Measurements from ENCODE around the gene CREG2. TPM values are rescaled to one million over a fixed set of nuclear protein-coding genes. Genes with fewer than 3 reads are reported as not detected.

The CREG2 gene
- total and polyA plus RNA-seq, 4 experiments from 2014 or later, result 0.32 TPM; not detected in 3

DNA sequence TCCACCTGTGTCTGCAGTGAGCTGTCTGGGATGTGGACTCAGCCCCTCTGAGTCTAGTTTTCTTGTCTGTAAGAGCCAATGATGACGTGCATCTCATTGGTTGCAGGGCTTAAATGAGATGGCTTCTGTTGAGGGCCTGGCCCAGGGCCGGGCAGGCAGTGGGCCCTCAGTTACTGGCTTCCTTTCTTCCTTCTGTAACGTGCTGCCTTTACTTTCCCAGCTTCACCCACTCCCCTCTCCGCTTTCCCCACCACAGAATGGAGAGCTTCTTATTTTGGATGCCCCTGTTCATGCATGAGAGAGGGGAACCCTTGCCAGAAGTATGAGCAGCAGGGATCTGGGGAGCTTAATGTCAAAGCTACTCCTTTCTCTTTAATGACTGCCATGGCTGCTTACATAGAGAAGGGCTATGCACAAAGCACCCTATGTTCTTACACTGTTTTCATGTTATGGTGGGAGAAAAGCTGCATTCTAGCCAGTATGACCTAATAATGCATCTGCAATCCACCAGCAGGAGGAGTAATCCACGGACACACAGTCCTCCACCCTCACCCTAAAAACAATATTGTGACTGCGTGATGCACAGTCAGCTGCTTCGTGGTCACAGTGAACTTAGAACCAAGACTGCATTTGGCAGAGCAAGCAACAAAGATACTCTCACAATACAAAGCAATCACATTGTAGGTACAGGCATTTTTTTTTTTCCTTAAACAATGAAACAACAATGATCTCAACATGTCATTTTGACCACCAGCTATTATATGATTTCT is 37.2 kb downstream of the CREG2 start:
- peak overlapping the region in 2 of 8 donors; percentile 3 to 29 for H3K4me3 Mint-ChIP-seq
- peaks cover 12% of the 10 kb centered on the region for H3K4me1 ChIP-seq (ENCODE audit: insufficient read depth, low read length)
- H3K9me3 Mint-ChIP-seq, result no peaks in the 10 kb centered on the region
- H3K27ac Mint-ChIP-seq, result peak overlapping the region in 3 of 7 donors; percentile 10 to 23 (median 15)
- DNase-seq, result peak in 2 of 5 donors; percentile 20 to 38
- H3K27me3 Mint-ChIP-seq, result no peaks in the 10 kb centered on the region
- H3K36me3 Mint-ChIP-seq, result no peaks in the 10 kb centered on the region
- intact Hi-C loops (cut with micrococcal nuclease), result no loop called here
- H3K36me3 ChIP-seq (ENCODE audit: insufficient read depth, low read length), result no peaks in the 10 kb centered on the region
- H3K27me3 ChIP-seq (ENCODE audit: insufficient read depth, low read length), result no peaks in the 10 kb centered on the region
- H3K4me3 ChIP-seq (ENCODE audit: low read length in 2 of 2), result no peak overlapping the region
- no peak overlapping the region for H3K27ac ChIP-seq (ENCODE audit: low read depth, low read length)
- POLR2A ChIA-PET (ENCODE audit: partially characterized antibody), result interaction anchor here (0.6 to 4.0 kb wide), 11 partner anchors 8 to 45 kb away, joined by 3 to 41 read pairs (median 5); partner anchors contain the start of genes CREG2 and RNF149
- CTCF ChIA-PET (ENCODE audit: partially characterized antibody), result interaction anchor here (0.6 to 4.9 kb wide), 22 partner anchors 8 to 517 kb away, joined by 3 to 112 read pairs (median 4); partner anchors contain the start of genes CNOT11, CREG2 and RNF149
- H3K4me1 Mint-ChIP-seq, result peaks cover 7 to 9% (median 8%) of the 10 kb centered on the region in 4 donors
- no peaks in the 10 kb centered on the region for H3K9me3 ChIP-seq (ENCODE audit: control insufficient read depth in 1 of 2, low read length in 2 of 2)

DNA sequence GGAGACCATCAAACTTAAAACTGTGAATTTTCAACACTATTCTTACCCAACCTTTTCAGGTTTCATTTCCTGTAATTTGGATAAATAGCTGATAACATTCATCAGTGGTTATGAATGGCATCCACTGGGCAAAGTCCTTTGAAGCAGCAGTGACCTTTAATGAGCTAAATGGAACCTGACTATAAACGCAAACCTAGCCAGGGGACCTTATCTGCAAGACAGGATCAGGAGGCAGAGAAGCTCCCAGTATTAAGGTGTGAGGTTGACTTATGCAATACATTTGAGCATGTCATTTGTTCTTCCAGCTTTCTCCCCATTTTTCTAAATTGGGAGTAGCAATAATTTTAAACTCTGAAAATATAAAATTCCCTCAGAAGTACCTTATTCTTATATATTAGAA is 38.4 kb downstream of the CREG2 start:
- intact Hi-C loops (cut with micrococcal nuclease), result no loop called here
- H3K36me3 ChIP-seq (ENCODE audit: insufficient read depth, low read length), result no peaks in the 10 kb centered on the region
- Mint-ChIP-seq H3K27me3 (no peaks in the 10 kb centered on the region), H3K27ac (no peak overlapping the region), H3K4me3 (no peak overlapping the region), H3K4me1 (peaks cover 7 to 13% (median 9%) of the 10 kb centered on the region in 4 donors), H3K36me3 (no peaks in the 10 kb centered on the region), H3K9me3 (no peaks in the 10 kb centered on the region)
- ChIA-PET POLR2A (ENCODE audit: partially characterized antibody) (interaction anchor here (1.9 to 4.0 kb wide), 4 partner anchors 13 to 40 kb away, joined by 7 to 41 read pairs (median 12); partner anchors contain the start of genes CREG2 and RNF149), CTCF (ENCODE audit: partially characterized antibody) (interaction anchor here (0.6 to 4.9 kb wide), 10 partner anchors 9 to 483 kb away, joined by 3 to 112 read pairs (median 5); partner anchors contain the start of gene CREG2)
- H3K9me3 ChIP-seq (ENCODE audit: control insufficient read depth in 1 of 2, low read length in 2 of 2), result no peaks in the 10 kb centered on the region
- no peak overlapping the region for H3K4me3 ChIP-seq (ENCODE audit: low read length in 2 of 2)
- H3K4me1 ChIP-seq (ENCODE audit: insufficient read depth, low read length), result peaks cover 12% of the 10 kb centered on the region
- no peak overlapping the region for H3K27ac ChIP-seq (ENCODE audit: low read depth, low read length)
- no peak for DNase-seq
- H3K27me3 ChIP-seq (ENCODE audit: insufficient read depth, low read length), result no peaks in the 10 kb centered on the region

DNA sequence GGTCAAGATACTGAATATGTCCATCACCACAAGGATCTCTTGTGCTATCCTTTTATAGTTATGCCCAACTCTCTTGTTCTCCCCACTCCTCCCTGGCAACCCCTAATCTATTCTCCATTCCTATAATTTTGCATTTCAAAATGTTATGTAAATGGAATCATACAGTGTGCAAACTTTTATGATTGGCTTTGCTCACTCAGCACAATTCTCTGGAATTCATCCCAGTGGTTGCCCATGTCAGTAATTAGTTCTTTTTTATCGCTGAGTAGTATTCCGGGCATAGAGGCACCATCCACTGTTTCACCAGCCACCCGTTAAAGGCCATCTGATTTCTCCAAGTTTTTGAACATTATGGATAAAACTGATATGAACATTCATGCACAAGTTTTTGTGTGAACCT is 40.4 kb downstream of the CREG2 start:
- CTCF ChIA-PET (ENCODE audit: partially characterized antibody), result interaction anchor here (0.9 to 8.5 kb wide), 7 partner anchors 11 to 41 kb away, joined by 3 to 124 read pairs (median 7); partner anchors contain the start of gene CREG2
- H3K4me1 ChIP-seq (ENCODE audit: insufficient read depth, low read length), result peaks cover 18% of the 10 kb centered on the region
- no peak overlapping the region for H3K27ac ChIP-seq (ENCODE audit: low read depth, low read length)
- H3K27me3 ChIP-seq (ENCODE audit: insufficient read depth, low read length), result no peaks in the 10 kb centered on the region
- H3K9me3 ChIP-seq (ENCODE audit: control insufficient read depth in 1 of 2, low read length in 2 of 2), result no peaks in the 10 kb centered on the region
- POLR2A ChIA-PET (ENCODE audit: partially characterized antibody), result interaction anchor here (0.9 kb wide), 1 partner anchor 19 kb away, joined by 3 read pairs; no protein-coding TSS in a partner anchor
- Mint-ChIP-seq H3K9me3 (no peaks in the 10 kb centered on the region), H3K4me3 (no peak overlapping the region), H3K4me1 (peaks cover 14 to 24% (median 16%) of the 10 kb centered on the region in 4 donors), H3K27me3 (no peaks in the 10 kb centered on the region), H3K27ac (no peak overlapping the region), H3K36me3 (no peaks in the 10 kb centered on the region)
- no peak overlapping the region for H3K4me3 ChIP-seq (ENCODE audit: low read length in 2 of 2)
- no peaks in the 10 kb centered on the region for H3K36me3 ChIP-seq (ENCODE audit: insufficient read depth, low read length)
- intact Hi-C loops (cut with micrococcal nuclease), result no loop called here
- no peak for DNase-seq

DNA sequence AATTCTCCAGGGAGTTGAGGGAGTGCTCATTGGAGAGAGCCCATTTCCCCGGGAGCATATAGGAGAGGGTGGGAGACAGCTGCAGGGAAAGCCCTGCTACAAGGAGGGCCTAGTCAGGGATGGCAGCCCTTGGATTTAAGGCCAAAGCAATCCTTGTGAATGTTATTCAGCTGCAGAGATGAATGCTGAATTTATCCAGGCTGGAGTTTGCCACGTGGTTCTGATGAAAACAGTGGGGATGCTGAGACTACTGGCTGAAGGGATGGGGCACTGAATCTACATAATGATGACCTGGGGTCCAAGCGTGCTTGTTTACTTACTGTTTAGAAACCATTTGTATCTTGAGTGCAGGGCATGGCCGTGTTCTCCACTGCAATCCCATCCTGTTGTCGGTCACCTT is 43.2 kb downstream of the CREG2 start:
- Mint-ChIP-seq H3K4me3 (peak overlapping the region in 1 of 8 donors; percentile 35), H3K4me1 (peaks cover 20 to 33% (median 27%) of the 10 kb centered on the region in 4 donors), H3K27ac (peak overlapping the region in 1 of 7 donors; percentile 70), H3K27me3 (no peaks in the 10 kb centered on the region), H3K9me3 (no peaks in the 10 kb centered on the region), H3K36me3 (no peaks in the 10 kb centered on the region)
- no peaks in the 10 kb centered on the region for H3K27me3 ChIP-seq (ENCODE audit: insufficient read depth, low read length)
- no peaks in the 10 kb centered on the region for H3K9me3 ChIP-seq (ENCODE audit: control insufficient read depth in 1 of 2, low read length in 2 of 2)
- peaks cover 26% of the 10 kb centered on the region for H3K4me1 ChIP-seq (ENCODE audit: insufficient read depth, low read length)
- H3K27ac ChIP-seq (ENCODE audit: low read depth, low read length), result no peak overlapping the region
- H3K36me3 ChIP-seq (ENCODE audit: insufficient read depth, low read length), result no peaks in the 10 kb centered on the region
- ChIA-PET POLR2A (ENCODE audit: partially characterized antibody) (no interaction called here), CTCF (ENCODE audit: partially characterized antibody) (interaction anchor here (3.3 to 8.5 kb wide), 3 partner anchors 17 to 74 kb away, joined by 21 to 124 read pairs (median 96); partner anchors contain the start of gene CREG2)
- DNase-seq, result no peak
- intact Hi-C loops (cut with micrococcal nuclease), result no loop called here
- H3K4me3 ChIP-seq (ENCODE audit: low read length in 2 of 2), result no peak overlapping the region

DNA sequence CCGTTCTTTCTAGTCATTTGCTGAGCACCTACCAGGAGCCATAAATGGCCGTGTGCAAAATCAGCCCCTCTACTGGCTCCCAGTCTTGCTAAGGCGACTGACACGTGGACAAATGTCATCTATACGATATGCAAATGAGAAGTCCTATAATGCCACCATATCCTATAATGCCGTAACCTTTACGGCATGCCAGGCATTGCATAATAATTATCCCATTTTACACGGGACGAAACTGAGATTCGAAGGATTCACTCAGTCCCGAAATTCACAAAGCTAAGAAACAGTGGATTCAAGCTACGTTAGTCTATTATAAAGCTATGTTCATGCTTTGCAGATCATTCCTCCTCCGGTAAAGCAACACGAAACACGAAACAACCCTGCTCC is 44.7 kb downstream of the CREG2 start:
- H3K9me3 ChIP-seq (ENCODE audit: control insufficient read depth in 1 of 2, low read length in 2 of 2), result no peaks in the 10 kb centered on the region
- Mint-ChIP-seq H3K4me3 (no peak overlapping the region), H3K36me3 (no peaks in the 10 kb centered on the region), H3K4me1 (peaks cover 20 to 33% (median 27%) of the 10 kb centered on the region in 4 donors), H3K27me3 (no peaks in the 10 kb centered on the region), H3K27ac (peak overlapping the region in 1 of 7 donors; percentile 66), H3K9me3 (no peaks in the 10 kb centered on the region)
- H3K27ac ChIP-seq (ENCODE audit: low read depth, low read length), result no peak overlapping the region
- peaks cover 26% of the 10 kb centered on the region for H3K4me1 ChIP-seq (ENCODE audit: insufficient read depth, low read length)
- ChIA-PET CTCF (ENCODE audit: partially characterized antibody) (interaction anchor here (0.6 to 8.5 kb wide), 40 partner anchors 8 to 898 kb away, joined by 3 to 124 read pairs (median 7); partner anchors contain the start of genes CREG2 and RNF149), POLR2A (ENCODE audit: partially characterized antibody) (interaction anchor here (1.0 to 2.6 kb wide), 9 partner anchors 9 to 45 kb away, joined by 3 to 18 read pairs (median 6); partner anchors contain the start of genes CREG2 and RNF149)
- no peaks in the 10 kb centered on the region for H3K27me3 ChIP-seq (ENCODE audit: insufficient read depth, low read length)
- no peak overlapping the region for H3K4me3 ChIP-seq (ENCODE audit: low read length in 2 of 2)
- no peaks in the 10 kb centered on the region for H3K36me3 ChIP-seq (ENCODE audit: insufficient read depth, low read length)
- intact Hi-C loops (cut with micrococcal nuclease), result loop anchor here (1.0 to 2.0 kb wide), 4 partner anchors 14 to 490 kb away; partner anchors contain the start of genes CREG2 and RNF149
- no peak for DNase-seq

DNA sequence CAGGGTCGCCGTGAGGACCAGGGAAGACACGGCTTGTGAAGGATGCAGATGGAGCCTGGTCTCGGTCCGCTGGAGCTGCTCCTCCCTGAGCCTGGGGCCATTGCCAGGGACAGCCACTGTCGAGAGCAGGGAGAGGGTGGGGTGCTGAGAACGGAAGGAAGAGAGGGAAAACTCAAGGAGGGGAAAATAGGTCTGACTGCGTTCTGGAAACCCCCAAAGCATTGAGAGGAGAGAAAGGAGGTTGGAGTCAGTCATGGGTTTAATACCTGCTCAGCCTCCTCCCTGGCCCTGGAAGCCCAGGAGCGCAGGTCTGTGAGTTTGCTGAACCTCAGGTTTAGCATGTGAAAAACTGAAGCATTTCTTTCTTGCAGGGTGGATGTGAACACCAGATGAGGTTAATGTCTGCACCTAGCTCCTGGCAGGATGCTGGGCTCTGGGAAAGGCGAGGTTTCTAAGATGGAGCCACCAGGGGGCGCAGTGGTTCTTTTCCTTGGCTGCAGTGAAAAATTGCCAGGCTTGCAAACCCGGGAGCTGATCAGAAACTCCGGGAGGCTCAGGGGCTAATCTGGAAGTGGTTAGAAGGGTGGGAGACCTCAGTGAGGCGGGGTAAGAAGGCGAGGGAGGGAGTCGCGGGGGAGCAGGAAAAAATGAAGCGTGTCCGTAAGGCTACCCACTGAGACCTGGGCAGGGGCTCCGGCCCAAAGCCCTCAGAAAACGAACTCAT is 45.2 kb downstream of the CREG2 start:
- peaks cover 26% of the 10 kb centered on the region for H3K4me1 ChIP-seq (ENCODE audit: insufficient read depth, low read length)
- no peaks in the 10 kb centered on the region for H3K9me3 ChIP-seq (ENCODE audit: control insufficient read depth in 1 of 2, low read length in 2 of 2)
- Mint-ChIP-seq H3K4me1 (peaks cover 21 to 33% (median 29%) of the 10 kb centered on the region in 4 donors), H3K9me3 (peaks cover 0 to 4% (median 0%) of the 10 kb centered on the region in 8 donors), H3K27ac (peak overlapping the region in 5 of 7 donors; percentile 25 to 75 (median 65)), H3K4me3 (peak overlapping the region in 4 of 8 donors; percentile 21 to 58 (median 34)), H3K36me3 (no peaks in the 10 kb centered on the region), H3K27me3 (no peaks in the 10 kb centered on the region)
- ChIA-PET CTCF (ENCODE audit: partially characterized antibody) (interaction anchor here (0.6 to 8.5 kb wide), 46 partner anchors 9 to 899 kb away, joined by 3 to 124 read pairs (median 6); partner anchors contain the start of genes CREG2 and RNF149), POLR2A (ENCODE audit: partially characterized antibody) (interaction anchor here (1.0 to 2.6 kb wide), 9 partner anchors 9 to 45 kb away, joined by 3 to 18 read pairs (median 6); partner anchors contain the start of genes CREG2 and RNF149)
- intact Hi-C loops (cut with micrococcal nuclease), result loop anchor here (1.0 to 2.0 kb wide), 4 partner anchors 13 to 490 kb away; partner anchors contain the start of genes CREG2 and RNF149
- H3K27ac ChIP-seq (ENCODE audit: low read depth, low read length), result no peak overlapping the region
- H3K36me3 ChIP-seq (ENCODE audit: insufficient read depth, low read length), result no peaks in the 10 kb centered on the region
- peak; percentile 59 to 66 (median 62) for DNase-seq
- H3K27me3 ChIP-seq (ENCODE audit: insufficient read depth, low read length), result no peaks in the 10 kb centered on the region
- H3K4me3 ChIP-seq (ENCODE audit: low read length in 2 of 2), result no peak overlapping the region

All from CD4-positive, alpha-beta memory T cell (primary cell).